NCI-H2227 treated with DMSO at 0.1 percent for 48 hours (cell line): ENCODE results near the gene KLF7.

ENCODE experiments used
- DNase-seq: peaks from one replicate; lab custom pipeline; 2025; lab: John Stamatoyannopoulos, UW

Gene KLF7

GRCh38 chr2:207149249-207150213 is 16.2 kb downstream of the KLF7 start:
- peak; percentile 49 for DNase-seq

- no peak for DNase-seq
These were observed 17.7 kb downstream of the KLF7 start for GRCh38 chr2:207148020-207148419.

GRCh38 chr2:207144173-207144785 is 21.5 kb downstream of the KLF7 start:
- peak; percentile 81 for DNase-seq

- DNase-seq, result peak; percentile 91
These were observed 22.3 kb downstream of the KLF7 start for GRCh38 chr2:207143215-207144172.

GRCh38 chr2:207142461-207142860 is 23.3 kb downstream of the KLF7 start:
- DNase-seq, result no peak

- no peak for DNase-seq
These were observed 24.4 kb downstream of the KLF7 start for GRCh38 chr2:207141386-207141785.

- no peak for DNase-seq
These were observed 25.5 kb downstream of the KLF7 start for GRCh38 chr2:207140265-207140664.

- no peak for DNase-seq
These were observed 26.2 kb downstream of the KLF7 start for GRCh38 chr2:207139552-207139951.

- DNase-seq, result no peak
These were observed 27.0 kb downstream of the KLF7 start for GRCh38 chr2:207138627-207139297.

- no peak for DNase-seq
These were observed 28.0 kb downstream of the KLF7 start for GRCh38 chr2:207137596-207138337.

- peak; percentile 47 for DNase-seq
These were observed 28.9 kb downstream of the KLF7 start for GRCh38 chr2:207136874-207137273.

- DNase-seq, result peak; percentile 60
These were observed 29.8 kb downstream of the KLF7 start for GRCh38 chr2:207135801-207136457.

GRCh38 chr2:207135340-207135739 is 30.4 kb downstream of the KLF7 start:
- DNase-seq, result no peak

GRCh38 chr2:207133820-207134519 is 31.8 kb downstream of the KLF7 start:
- DNase-seq, result peak; percentile 100

- peak; percentile 100 for DNase-seq
These were observed 32.3 kb downstream of the KLF7 start for GRCh38 chr2:207133458-207133819.

- DNase-seq, result peak; percentile 33
These were observed 33.7 kb downstream of the KLF7 start for GRCh38 chr2:207132019-207132418.

- no peak for DNase-seq
These were observed 34.2 kb downstream of the KLF7 start for GRCh38 chr2:207131594-207131993.

GRCh38 chr2:207130958-207131521 is 34.7 kb downstream of the KLF7 start:
- DNase-seq, result no peak

GRCh38 chr2:207129821-207130220 is 35.9 kb downstream of the KLF7 start:
- peak; percentile 78 for DNase-seq
